ENCODE measurements around the gene USP22.

The USP22 gene

DNA sequence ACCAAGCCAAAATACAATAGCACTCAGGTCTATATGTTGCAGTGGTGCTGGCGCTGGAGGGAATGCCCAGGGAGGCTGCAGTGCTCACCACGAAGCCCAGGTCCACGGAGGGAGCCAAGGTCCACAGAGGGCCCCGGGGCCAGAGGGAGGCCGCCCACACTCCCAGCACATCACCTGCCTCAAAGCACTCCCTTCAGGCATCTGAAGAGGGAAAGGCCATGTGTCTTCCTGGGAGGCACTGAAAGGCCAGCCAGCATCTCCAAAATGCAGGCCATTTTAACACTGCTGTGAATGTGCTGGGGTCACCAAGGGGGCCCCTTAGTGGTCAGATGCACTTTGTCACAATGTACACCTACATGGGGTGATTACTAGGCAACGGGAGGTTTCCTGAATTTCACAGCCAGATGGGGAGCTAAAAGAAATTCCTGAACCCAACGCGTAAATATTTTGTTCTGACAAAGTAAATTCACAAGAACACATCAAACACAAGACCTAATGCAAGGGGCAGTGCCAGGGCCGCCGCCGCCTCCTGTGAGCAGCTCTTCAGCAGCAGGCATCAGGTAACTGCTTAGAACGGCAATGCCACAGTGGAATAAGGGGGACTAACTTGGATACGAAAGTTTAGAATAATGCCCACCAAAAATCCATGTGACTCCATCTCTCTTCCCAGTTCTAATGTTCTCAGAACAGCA is 42.8 kb downstream of the USP22 start:
- no peak for DNase-seq (ENCODE audit: low read depth)

DNA sequence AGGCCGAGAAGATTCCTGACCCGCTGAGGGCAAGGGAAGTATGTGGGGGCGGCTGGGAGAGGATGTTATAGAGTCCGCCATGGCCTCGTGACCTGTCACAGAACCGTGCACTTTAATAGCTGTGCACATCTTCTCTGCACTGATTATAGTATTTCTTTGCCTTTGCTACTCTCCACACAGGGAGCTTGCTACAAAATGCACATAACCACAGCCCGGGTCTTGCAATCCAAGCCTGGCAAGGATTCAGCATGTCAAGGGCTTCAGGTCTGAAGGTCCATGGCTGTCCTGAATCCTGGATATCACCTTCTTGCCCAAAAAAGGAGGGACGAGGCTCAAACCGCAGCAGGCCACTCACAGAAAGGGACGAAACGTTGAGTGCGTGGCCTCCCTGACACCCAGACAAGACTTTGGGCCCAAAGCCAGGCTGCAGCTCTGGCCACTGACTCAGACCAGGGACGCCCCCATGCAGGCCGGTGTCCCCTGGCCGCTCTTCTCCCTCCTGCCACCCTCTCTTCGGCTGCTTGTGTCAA is 43.7 kb downstream of the USP22 start:
- peak; percentile 8 for DNase-seq (ENCODE audit: low read depth)

DNA sequence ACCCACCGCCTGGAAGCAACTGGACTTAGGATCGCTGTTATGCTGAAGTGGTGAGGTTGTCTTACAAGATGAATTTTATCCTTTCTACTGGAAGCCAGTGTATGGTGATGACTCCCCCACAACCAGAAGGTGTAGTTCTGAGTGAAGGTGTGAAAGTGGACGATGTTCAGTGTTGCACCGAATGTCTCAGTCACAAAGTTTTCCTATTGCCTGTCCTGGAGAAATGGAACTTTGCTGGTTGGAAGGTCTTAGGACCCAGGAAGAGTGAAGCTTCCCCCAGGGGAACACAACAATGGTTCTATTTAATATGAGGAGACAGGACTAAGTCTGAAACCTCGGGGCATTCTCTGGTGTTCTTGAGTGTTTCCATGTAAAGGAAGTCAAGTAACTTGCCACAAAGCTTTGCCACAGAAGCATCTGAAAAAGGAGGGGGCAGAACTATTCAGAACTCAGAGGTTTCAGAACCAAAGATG is 44.2 kb downstream of the USP22 start:
- DNase-seq (ENCODE audit: low read depth): no peak

DNA sequence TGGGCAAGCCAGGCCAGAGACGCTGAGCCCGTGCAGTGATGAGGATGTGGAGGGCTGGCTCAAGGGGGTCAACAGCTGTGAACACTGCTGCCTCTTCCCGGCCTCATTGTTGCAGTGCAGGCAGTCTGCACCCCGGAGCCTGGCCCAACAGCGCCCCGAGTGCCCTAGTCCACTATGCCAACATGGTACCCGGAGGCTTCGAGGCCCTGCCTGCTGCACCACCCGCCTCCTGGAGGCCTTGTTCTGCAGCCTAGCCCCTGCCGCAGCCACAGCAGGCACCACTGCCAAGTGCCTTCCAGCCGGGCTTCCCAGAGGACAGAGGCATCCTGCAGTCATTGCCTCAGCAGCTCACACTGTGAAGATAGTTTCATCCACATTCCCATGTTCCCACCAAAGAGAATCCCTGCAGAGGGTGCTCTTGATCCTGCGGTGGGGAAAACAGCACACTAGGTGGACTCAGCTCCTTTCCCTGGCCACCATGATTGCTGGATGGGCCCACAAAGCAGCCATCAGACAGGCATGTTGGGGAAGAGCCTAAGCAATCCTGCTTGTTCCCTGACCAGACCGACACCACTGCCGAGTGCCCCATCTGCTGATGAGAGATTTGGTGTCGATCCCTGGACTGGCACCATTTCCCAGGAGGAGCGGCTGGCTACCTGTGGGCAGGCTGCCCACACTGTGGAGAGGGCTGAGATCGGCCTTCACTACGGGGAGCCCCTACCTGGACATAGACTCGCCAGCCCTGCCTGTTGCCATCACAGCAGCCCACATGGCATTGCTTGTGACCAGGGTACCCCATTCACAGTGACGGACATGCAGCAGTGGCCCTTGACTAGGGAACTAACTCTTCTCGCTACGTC is 44.9 kb downstream of the USP22 start:
- no peak for DNase-seq (ENCODE audit: low read depth)

DNA sequence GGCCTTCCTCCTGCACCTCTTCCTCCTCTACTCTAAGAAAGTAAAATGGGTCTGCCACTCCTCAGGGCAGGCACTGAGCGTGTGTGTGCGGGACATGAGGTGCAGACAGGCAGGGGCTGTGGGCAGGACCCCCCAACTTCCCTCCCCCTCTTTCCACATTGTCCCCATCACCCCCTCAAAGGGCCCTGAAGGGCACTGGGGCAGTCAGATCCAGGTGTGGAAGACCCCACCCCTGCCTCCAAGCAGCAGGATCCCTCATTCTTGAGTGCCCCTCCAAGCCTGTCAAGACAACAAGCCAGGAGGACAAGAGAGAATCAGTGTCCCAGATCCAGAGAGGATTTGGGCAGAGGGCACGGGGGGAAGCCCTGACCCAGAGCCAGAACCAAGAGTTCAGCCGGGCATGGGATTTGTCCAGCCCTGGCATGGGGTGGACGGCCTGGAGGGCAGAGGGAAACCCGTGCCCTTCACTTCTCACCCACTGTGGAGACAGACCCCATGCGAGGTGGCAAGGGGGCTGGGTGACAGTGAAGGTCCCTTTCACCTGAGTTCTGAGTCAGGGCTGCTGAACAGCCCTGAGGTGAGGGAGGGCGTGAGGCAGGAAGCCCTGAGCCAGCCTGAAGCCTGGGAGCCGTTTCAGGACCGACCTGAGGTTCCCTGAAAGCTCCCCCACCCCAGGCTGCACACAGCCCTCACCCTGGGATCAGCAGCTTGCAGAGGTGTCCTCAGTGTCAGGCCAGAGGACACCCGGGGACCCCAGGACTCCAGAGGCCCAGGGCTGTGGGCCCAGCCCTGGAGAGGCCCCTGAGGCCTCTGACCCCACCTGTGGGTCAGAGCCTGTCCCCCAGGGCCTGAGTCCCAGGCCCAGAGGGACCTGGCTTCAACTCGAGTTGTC is 45.8 kb downstream of the USP22 start:
- DNase-seq (ENCODE audit: low read depth): no peak

DNA sequence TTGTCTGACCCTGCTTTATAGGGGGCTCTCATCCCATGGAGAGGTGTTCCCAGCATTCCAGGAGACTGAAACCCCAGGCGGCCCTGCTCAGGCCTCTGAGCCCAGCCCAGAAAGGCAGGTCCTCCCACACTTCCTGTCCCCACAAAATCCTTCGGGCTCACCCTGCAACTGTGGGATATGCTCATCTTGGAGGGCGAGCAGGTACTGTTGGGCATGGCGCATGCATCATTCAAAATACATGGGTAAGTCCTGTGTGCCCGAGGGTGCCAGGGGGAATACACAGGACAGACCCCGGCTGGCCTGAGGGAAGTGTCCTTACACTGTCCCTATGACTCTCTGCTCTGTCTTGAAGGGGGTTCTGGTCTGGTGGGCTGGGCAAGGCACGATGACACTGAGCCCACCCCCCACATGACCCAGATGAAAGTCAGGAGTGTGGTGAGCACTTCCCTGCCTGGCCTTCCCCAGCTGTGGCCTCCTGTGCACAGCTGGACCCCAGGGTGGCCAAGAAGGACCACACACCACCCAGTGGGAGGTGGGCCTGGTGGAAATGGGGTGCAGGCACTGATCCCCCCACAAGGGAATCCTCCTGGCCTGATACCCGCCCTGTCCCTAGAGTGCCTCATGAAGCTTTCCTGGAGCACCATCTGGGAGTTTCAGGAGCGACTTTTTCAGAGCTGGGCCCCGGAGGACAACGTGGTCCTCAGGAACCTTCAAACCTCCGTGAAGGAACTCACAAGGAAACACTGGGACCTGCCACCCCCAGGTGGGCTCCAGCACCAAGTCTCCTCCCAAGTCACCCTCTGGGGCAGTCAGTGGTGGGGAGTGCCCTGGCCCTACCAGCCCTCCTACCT is 46.7 kb downstream of the USP22 start:
- no peak for DNase-seq (ENCODE audit: low read depth)

DNA sequence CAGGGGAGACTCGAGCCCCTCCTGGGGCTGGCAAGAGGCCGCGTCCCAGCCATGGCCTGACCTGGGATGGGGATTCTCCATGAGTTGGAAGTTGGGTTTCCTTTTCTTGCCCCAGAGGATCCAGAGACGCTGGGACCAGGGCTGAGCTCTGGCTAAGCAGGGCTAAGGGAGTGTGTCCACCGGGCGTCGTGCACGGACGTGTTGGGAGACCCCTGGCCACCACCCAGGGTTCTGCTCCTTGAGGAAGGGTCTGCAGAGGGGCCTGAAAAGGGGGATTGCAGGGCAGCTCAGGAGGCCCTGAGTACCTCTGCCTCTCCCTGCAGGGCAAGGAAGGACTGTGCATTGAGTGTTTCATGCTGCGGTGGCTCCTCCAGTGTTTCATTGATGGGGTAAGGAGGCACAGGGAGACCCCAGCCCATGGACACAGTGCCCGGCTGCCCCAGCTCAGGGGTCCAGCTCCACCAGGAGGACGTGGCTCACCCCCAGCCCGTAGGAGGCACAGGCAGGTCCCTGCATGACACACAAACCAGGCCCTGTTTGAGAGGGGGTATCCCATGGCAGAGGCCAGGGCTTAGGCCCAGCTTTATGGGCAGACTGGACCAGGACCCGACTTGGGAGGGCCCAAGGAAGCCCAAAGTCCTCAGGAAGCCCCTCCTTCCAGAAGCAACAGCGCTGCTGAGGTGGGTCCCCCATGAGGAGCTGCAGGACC is 47.5 kb downstream of the USP22 start:
- no peak for DNase-seq (ENCODE audit: low read depth)

DNA sequence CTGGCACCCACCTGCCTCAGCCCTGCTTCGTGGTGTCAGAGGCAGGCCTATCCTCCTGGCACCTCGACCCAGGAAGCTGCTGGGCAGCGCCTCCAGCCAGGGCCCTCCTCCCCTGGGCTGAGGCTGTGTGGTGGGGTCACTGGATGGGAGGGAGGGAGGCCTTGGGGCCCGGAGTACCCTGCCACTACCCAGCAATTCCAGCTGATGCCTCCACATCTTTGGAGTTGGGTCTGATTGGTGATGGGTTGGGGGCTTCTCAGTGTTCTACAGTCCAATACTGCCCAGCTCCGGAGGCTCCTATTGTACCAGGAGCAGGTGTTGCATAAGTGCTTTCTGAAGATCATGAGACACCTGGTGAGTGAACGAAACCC is 48.0 kb downstream of the USP22 start:
- no peak for DNase-seq (ENCODE audit: low read depth)

DNA sequence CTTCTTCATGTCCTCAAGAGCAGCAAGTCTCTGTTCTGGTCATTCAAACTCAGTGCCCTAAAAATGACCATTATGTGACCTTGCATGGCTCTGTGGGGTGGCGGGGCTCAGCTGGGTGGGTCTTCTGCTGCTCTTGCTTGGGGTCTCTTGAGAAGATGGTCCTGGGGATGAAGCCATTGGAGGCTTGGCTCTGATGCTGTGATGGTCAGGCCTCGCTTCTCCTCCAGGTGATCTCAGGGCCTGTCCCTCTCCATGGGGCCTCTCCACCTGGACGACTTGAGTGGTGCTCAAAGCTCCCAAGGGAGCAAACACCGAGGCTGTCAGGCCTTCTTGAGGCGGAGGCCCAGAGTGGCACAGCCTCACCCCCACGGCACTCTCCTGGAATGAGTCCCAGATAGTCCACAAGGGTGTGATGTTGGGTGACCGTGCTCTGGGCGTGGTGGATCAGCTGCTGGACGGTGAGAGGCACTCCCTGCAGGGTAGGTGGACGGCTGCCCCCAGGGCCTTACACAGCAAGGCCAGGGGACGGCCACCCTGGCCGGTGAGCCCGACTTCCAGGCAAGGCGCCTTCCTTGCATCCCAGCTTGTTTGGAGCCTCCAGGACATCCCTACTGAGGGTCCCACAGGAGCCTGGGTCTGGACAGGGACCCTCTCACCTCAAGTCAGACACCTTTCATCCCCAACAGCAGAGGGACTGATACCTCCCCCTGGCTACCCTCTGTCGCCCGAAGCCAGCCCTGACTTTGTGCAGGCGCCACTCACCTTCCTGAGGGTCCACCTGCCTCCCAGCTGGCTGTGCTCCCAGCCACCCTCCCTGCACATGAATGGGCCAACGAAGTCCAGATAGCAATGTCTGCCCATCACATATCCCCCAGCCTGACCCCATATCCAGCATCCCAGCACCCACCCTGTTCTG is 48.7 kb downstream of the USP22 start:
- no peak for DNase-seq (ENCODE audit: low read depth)

DNA sequence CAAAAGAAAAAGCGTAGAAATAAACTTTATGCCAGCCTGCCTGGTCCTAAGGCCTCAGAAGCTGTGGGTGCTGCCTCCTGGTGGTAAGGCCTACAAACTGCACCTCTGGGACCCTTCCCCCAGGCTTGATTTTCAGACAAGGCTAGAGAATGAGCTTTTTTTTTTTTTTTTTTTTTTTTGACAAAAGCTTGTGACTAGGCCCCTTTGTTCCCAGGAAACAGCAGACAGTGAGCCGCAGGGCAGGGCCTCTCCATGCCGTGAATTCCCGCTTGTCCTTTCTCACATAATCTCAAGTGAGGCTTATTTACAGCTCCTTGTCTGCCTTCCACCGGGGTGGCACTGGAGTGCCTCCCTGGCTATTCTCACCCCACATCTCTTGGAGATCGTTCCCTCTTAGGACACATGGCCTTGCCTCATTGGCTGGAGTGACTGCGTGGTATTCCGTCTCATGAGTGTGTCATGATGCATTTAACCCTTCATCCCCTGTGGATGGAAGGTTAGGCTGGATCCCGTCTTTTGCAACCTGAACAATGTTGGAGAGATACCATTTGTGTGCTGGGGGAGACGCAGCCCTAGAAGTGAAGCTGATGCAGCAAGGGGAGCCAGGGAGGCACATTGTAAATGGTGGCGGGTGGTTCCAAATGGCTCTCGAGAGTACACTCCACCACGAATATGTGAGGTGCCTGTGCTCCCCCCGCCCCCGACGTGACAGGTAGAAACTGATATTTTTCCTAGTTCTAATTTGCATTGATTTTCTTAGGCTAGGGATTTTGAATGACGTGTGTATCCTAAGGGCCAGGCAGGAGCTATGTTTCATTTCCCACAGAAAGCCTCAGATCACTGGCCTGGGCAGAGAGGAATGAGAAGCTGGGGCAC is 49.6 kb downstream of the USP22 start:
- DNase-seq (ENCODE audit: low read depth): peak; percentile 51

DNA sequence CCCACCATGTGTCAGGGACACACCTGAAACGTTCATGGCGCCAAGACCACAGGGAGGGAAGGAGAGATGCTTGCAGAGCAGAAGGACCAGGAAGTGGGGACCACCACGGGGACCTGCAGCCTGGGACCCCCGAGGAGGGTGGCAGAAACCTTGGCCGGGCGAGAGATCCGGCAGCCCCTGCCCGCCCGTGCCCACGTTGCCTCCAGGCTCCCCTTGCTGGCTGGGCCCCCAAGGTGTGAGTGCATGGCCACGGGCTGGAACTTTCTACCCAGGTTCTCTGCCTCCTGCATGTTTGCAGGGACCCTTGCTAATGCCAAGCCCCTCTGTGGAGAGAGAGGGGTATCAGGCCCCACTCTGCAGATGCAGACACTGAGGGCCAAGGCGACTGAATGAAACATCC is 50.4 kb downstream of the USP22 start:
- DNase-seq (ENCODE audit: low read depth): no peak

DNA sequence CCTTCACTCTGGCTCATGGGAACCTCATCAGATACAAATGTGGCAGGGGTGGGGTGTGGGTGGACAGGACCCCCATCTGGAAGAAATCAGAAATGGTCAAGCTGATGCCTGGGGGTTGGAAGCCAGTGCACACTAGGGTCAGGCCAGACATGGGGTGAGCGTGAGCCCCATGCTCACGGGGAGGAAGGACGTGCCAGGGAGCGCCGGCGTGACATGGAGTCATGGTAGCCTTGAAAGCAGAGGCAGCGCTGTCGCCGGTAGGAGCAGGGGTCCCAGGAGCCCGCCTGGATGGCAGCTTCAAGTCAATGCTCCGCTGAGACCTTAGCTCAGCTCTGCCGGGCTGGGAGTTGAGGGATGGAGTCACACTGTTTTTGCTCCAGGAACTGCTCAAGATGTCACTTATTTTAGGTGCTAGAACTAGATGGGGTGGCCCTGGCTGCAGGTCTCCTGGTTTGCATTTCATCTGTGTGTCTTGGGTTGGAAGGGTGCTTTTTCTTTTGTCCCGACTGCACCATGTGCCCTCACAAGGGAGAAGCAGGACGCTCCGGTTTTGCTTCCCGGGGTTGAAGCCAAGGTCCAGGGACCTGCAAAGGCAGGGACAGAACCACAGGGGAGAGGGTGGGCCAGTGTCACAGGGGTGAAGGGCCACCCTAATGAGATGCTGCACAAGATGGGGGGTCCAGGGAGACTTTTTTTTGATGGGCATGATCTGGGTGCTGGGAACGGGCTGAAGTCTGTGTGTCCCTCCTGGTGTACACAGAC is 51.4 kb downstream of the USP22 start:
- DNase-seq (ENCODE audit: low read depth): no peak

DNA sequence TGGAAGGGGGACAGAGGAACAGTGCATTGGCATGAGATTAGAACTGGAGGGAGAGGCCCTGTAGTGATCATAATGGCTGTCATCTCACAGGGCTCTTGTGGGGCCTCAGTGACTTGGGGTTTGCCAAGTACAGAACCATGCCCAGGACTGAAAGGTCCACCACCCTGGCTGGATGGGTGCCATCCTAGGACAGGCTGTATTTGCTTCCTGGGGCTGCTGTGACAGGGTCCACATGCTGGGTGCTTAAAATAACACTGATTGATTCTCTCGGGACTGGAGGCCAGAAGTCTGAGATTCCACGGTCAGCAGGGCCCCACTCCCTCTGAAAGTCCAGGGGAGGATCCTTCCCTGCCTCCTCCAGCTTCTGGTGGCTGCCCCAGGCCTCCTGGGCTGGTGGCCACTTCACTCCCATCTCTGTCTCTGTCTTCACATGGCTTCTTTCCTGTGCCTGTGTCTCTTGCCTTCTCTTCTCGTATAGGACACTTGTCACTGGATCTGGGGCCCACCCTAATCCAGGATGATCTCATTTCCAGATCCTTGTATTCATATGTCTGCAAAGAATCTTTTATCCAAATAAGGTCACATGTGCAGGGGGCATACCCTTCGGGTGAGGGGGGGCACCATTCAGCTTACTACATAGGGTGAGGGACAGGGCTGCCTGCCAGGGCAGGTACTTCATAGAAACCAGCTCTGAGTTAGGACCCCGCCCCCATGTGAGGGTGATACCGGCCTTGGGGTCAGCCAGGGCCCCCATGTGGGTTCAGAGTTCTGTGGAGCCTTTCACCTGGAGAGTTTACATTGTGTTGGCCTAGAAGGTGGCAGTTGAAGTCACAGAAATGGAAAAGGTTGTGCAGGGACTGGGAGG is 52.6 kb downstream of the USP22 start:
- no peak for DNase-seq (ENCODE audit: low read depth)

DNA sequence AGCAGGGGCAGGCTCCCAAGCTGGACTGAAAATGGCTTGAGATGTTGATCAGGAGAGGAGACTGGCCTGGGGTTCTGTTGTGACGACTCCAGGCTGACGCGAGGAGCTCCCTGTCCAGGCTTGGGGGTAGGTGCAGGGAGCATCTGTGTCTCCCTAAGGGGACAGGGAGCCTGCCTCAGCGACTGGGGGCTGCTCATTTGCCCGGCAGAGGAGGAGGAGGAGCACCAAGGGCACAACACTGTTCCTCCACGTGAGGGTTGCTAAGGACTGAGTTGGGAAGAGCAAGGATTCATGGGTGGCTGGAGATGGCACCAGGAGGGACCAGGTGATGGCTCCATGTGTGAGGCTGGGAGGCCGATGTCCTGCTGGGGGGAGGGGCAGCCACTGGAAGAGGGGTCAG is 53.3 kb downstream of the USP22 start:
- DNase-seq (ENCODE audit: low read depth): no peak

DNA sequence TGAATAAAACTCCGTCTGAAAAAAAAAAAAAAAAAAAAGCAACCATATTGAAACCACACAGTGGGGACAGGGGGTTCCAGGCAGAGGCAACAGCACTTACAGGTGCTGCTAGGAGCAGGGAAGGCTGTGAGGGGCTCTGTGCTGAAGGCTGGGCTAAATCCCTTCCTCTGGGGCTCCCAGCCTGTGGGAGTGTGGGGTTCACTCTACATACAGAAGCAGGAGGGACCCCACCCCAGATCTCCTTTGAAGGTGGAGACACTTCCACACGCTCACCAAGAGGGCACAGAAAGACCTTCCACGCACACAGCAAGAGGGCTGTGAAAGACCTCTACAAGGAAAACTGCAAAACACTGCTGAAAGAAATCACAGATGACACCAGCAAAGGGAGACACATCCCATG is 53.9 kb downstream of the USP22 start:
- DNase-seq (ENCODE audit: low read depth): no peak

DNA sequence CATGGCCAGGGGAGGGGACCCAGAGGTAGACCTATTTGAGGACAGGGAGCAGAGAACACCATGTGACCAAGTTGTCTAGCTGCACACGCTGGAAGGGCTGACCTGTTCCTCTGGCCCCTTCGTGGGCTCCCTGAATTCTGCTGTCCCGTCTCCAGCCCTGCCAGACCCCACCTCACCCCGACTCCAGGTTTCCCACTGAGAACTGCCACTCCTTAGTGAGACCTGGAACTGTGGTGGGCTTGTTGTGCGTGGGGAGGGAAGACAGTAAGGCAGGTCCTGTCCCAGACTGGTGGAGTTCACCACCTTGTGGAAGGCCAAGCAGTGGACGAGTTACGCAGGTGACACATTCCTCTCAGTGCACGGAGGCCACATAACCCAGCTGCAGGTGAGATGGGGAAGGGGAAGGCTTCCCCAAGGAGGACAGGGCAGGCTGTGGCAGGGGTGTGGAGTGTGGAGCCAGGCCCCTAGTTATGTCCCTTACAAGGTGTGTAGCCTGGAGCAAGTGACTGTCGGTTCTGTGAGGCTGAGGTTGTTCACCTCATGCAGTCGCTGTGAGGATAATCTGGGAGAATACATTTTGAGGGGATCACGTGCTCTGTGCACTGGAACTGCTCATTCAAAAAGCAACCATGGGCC is 54.7 kb downstream of the USP22 start:
- no peak for DNase-seq (ENCODE audit: low read depth)
